Esophagus squamous epithelium (tissue), 4 donors: ENCODE measurements around the gene LIMCH1.

ENCODE experiments used
- POLR2A ChIP-seq, 4 donors: fragments of 450-650 bp; IDR thresholded peaks; one replicate each; pipeline ENCODE4 v1.6.1; 2017; ENCODE audit warnings: antibody characterized with exemption in 4 of 4, mild to moderate bottlenecking in 4 of 4, moderate library complexity in 3 of 4
- TF ChIP-seq, protein P1 (sequence below), 6 experiments: fragments of 450-650 bp in 4 of 6; fragments of 200-600 bp in 2 of 6; sonication (generic) in 2 of 6; IDR thresholded peaks; one replicate each; pipeline ENCODE4 v1.5.1; 2016 to 2019; ENCODE audit warnings: antibody characterized with exemption in 6 of 6, mild to moderate bottlenecking in 4 of 6, moderate library complexity in 4 of 6

DNA sequence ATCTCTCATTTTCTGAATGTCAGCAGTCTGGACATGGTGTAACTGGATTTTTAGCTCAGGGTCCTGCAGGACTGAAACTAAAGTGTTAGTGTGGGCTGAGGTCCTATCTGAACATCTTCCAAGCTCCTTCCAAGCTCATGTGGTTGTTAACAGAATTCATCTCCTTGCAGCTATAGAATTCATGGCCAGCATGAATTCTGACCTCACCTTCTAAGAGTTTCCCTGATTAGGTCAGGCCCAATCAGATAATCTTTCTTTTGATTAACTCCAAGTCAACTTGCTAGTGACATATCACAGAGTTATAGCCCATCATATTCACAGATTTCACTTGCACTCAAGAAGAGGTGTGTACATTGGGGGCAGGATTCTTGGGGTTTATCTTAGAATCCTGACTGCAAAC, 59.5 kb downstream of the LIMCH1 start:
- TF ChIP-seq, protein P1, sequence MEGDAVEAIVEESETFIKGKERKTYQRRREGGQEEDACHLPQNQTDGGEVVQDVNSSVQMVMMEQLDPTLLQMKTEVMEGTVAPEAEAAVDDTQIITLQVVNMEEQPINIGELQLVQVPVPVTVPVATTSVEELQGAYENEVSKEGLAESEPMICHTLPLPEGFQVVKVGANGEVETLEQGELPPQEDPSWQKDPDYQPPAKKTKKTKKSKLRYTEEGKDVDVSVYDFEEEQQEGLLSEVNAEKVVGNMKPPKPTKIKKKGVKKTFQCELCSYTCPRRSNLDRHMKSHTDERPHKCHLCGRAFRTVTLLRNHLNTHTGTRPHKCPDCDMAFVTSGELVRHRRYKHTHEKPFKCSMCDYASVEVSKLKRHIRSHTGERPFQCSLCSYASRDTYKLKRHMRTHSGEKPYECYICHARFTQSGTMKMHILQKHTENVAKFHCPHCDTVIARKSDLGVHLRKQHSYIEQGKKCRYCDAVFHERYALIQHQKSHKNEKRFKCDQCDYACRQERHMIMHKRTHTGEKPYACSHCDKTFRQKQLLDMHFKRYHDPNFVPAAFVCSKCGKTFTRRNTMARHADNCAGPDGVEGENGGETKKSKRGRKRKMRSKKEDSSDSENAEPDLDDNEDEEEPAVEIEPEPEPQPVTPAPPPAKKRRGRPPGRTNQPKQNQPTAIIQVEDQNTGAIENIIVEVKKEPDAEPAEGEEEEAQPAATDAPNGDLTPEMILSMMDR (IDR thresholded peaks at IDR 0.05): no peak
- TF ChIP-seq POLR2A (IDR thresholded peaks at IDR 0.05): no peak
